CD8-positive, alpha-beta memory T cell (primary cell): ENCODE data around the gene ACAA1. TPM values are rescaled to one million over a fixed set of nuclear protein-coding genes. Genes with fewer than 3 reads are reported as not detected.
A peak's percentile ranks its signal among the peaks of the same experiment; 100 is the strongest.

Source experiments
- CTCF ChIA-PET: fragments of 350-600 bp; sonication (Branson Sonifier 250); formaldehyde crosslinking; loops from one replicate; lab custom pipeline; 2021; ENCODE audit warnings: antibody characterized with exemption; lab: Charles Lee
- POLR2A ChIA-PET: fragments of 350-600 bp; sonication (Branson Sonifier 250); formaldehyde crosslinking; loops from one replicate; lab custom pipeline; 2021; ENCODE audit warnings: antibody characterized with exemption; lab: Charles Lee
- DNase-seq, 5 donors: peaks; one replicate each; pipeline versions ENCODE4 v3.0.0 to v3.0.0-alpha.2; 2020 to 2022; ENCODE audit warnings: mixed read lengths in 1 of 5
- H3K27ac ChIP-seq: one replicate; pipeline ENCODE4 v1.7.0; 2013; ENCODE audit warnings: low read depth, mild to moderate bottlenecking, low read length, moderate library complexity
- H3K27me3 ChIP-seq: 2 replicates; pipeline ENCODE4 v1.7.0; 2013; ENCODE audit warnings: low read length, mild to moderate bottlenecking; ENCODE audit not compliant: insufficient read depth, poor library complexity, severe bottlenecking
- H3K36me3 ChIP-seq: 2 replicates; pipeline ENCODE4 v1.7.0; 2013; ENCODE audit warnings: mild to moderate bottlenecking, low read length, moderate library complexity; ENCODE audit not compliant: insufficient read depth
- H3K4me1 ChIP-seq: 2 replicates; pipeline ENCODE4 v1.7.0; 2013; ENCODE audit warnings: mild to moderate bottlenecking, low read length, moderate library complexity; ENCODE audit not compliant: insufficient read depth
- H3K4me3 ChIP-seq: 2 replicates; pipeline ENCODE4 v1.7.0; 2013; ENCODE audit warnings: mild to moderate bottlenecking, low read length
- H3K9me3 ChIP-seq: 2 replicates; pipeline ENCODE4 v1.7.0; 2013; ENCODE audit warnings: mild to moderate bottlenecking, low read length
- H3K27ac Mint-ChIP-seq, 8 donors: one replicate each; pipeline ENCODE4 v1.8.0; 2020 to 2021; ENCODE audit warnings: mixed read lengths in 8 of 8, mild to moderate bottlenecking in 6 of 8, inconsistent platforms in 3 of 8, moderate library complexity in 3 of 8
- H3K27me3 Mint-ChIP-seq, 2 donors: one replicate each; pipeline ENCODE4 v1.8.0; 2020 to 2021; ENCODE audit warnings: mixed read lengths in 2 of 2, mild to moderate bottlenecking in 1 of 2, moderate library complexity in 1 of 2
- H3K36me3 Mint-ChIP-seq, 3 donors: one replicate each; pipeline ENCODE4 v1.8.0; 2020 to 2021; ENCODE audit warnings: mixed read lengths in 3 of 3, inconsistent platforms in 1 of 3, mild to moderate bottlenecking in 1 of 3
- H3K4me1 Mint-ChIP-seq, 3 donors: one replicate each; pipeline ENCODE4 v1.8.0; 2020 to 2021; ENCODE audit warnings: mixed read lengths in 3 of 3, inconsistent platforms in 1 of 3, mild to moderate bottlenecking in 1 of 3
- H3K4me3 Mint-ChIP-seq, 7 donors: one replicate each; pipeline ENCODE4 v1.8.0; 2020 to 2021; ENCODE audit warnings: mixed read lengths in 7 of 7, mild to moderate bottlenecking in 6 of 7, moderate library complexity in 4 of 7, inconsistent platforms in 2 of 7
- H3K9me3 Mint-ChIP-seq, 5 donors: one replicate each; pipeline ENCODE4 v1.8.0; 2020 to 2022; ENCODE audit warnings: mixed read lengths in 5 of 5, mild to moderate bottlenecking in 3 of 5, moderate library complexity in 2 of 5, inconsistent platforms in 1 of 5
- polyA plus RNA-seq: library from polyadenylated mRNA; unstranded; fragments of 300-500 nt; fragmentation: Illumina TruSeq; gene quantifications from one replicate; pipeline ENCODE4 v1.2.3, GENCODE V29; 2021
- total RNA-seq, 2 experiments: library from RNA; stranded (reverse); gene quantifications; one replicate each; pipeline ENCODE4 v1.2.3, GENCODE V29; 2021

Gene ACAA1
- total and polyA plus RNA-seq, 3 experiments from 2014 or later = 49.0 to 67.4 (median 67.1) TPM

DNA sequence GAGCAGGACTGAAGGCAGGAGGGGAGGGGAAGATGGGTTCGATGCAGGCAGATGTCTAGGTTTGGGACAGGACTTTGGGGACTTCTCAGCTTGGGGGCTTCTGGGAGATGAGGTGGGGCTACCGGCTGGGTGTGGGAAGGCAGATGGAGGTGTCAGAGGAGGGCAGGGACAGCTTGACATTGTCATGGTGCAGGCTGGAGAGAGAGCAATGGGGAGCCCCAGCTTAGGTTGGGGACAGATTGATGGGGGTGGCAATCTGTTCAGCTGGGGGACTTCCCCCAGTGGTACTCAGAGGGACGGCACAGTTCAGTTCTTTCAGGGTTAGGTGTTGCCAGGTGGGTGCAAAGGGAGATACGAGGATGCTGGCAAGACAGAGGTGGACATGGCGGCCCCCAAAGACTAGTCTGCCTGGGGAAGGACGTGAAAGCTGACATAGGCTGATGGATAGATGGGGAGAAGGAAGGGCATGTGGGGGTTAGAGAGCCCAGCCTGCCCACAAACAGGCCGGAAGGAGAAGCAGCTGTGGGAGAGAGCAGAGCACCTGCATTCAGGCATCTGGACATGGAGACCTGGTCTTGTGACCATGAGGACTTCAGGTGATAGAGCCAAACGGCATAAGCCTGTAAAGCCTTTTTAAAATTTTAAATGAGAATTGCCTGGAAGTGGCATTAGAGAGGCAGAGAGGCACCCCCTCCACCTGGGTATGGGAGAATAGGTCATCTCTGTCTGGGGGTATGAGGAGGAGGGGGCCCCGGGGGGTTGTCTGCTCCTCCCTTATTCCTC, 21.1 kb downstream of the ACAA1 start:
- Mint-ChIP-seq H3K36me3 (peaks cover 0 to 18% (median 0%) of the 10 kb centered on the region in 3 donors), H3K4me1 (peaks cover 4 to 11% (median 5%) of the 10 kb centered on the region in 3 donors), H3K27me3 (no peaks in the 10 kb centered on the region), H3K9me3 (no peaks in the 10 kb centered on the region), H3K27ac (peak overlapping the region in 4 of 8 donors; percentile 18 to 69 (median 64)), H3K4me3 (no peak overlapping the region)
- DNase-seq = no peak
- POLR2A ChIA-PET = no interaction called here
- no peaks in the 10 kb centered on the region for H3K36me3 ChIP-seq
- no peaks in the 10 kb centered on the region for H3K4me1 ChIP-seq
- no peak overlapping the region for H3K27ac ChIP-seq
- no peaks in the 10 kb centered on the region for H3K27me3 ChIP-seq
- no peaks in the 10 kb centered on the region for H3K9me3 ChIP-seq
- H3K4me3 ChIP-seq = no peak overlapping the region
- CTCF ChIA-PET = interaction anchor here (0.7 to 5.6 kb wide), 4 partner anchors 21 to 231 kb away, joined by 3 to 31 read pairs (median 17); partner anchors contain the start of genes ACAA1 and XYLB

DNA sequence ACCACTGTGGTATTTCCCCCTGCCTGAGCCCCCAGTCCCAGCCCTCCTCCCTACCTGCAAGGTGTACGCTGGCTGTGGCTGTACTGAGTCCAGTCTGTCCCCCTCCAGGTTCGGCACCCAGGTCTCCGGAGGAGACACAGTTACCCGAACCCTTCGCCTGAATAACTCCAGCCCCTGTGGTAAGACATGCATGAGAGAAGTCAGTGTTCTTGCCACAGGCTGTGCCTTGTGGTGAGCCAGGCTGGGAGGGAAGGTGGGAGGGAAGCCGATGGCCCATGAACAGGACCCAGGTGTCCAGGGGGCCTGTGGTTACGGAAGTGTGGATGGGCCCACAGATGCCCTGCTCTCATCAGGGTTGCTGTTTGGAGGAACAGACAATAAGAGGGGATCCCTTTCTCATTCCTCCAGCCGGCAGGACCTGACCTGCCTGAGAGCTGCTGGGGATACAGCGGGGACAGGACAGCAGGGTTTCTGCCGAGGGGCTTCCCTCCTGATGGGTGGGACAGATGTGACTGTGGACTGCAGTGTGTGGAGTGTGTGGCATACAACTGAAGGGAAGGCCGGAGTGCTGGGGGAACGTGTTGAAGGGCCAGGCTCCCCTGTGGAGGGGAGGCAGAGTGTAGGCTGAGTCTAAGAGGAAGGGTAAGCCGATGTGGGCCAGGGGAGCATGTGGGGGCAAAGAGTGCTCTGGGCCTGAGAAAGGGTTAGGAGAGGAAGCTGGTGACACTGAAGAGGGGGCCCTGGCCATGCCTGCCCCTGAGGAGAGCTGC, 21.9 kb downstream of the ACAA1 start:
- H3K27ac Mint-ChIP-seq = peak overlapping the region in 2 of 8 donors; percentile 66 to 69
- POLR2A ChIA-PET = no interaction called here
- CTCF ChIA-PET = no interaction called here
- DNase-seq = no peak
- H3K4me3 Mint-ChIP-seq = no peak overlapping the region
- H3K4me1 Mint-ChIP-seq = peaks cover 4 to 11% (median 5%) of the 10 kb centered on the region in 3 donors
- Histone ChIP-seq H3K4me1 (no peaks in the 10 kb centered on the region), H3K36me3 (no peaks in the 10 kb centered on the region), H3K4me3 (no peak overlapping the region), H3K27ac (no peak overlapping the region), H3K9me3 (no peaks in the 10 kb centered on the region), H3K27me3 (no peaks in the 10 kb centered on the region)
- H3K36me3 Mint-ChIP-seq = peaks cover 0 to 11% (median 0%) of the 10 kb centered on the region in 3 donors
- H3K27me3 Mint-ChIP-seq = no peaks in the 10 kb centered on the region
- no peaks in the 10 kb centered on the region for H3K9me3 Mint-ChIP-seq

DNA sequence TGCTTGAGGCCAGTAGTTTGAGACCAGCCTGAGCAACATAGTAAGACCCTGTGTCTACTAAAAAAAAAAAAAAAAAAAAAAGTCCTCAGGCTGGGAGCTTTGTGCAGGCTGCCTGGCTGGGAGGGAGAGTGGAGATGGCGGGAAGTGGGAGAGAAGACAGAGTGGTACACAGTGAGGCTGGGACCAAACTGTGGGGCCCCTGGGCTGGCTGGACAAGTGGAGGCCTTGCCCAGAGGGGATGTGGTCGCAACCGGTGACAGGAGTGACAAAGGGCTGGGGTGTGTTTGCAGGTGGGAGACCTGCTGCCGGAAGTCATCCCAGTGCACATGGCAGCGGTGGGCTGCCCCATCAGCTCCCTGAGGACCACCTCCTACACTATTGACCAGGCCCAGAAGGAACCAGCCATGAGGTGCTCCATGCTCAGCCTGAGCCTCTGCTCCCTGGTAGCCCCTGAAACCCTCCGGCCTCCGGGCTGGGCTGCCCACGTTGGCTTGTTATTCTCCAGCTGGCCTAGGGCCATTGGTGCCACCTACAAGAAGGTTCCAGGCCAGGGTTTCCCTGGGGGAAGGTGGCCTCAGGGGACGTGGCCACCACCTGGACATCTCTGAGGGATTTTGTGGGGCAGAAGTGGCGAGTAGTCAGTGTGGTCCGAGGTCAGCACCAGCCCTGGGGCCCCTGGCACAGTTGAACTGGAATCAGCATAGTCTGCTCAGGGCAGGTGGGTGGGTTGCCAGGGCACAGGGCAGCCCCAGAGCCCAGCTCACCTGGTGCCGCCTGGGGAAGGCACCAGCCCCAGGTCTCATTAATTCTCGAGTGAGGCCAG, 22.7 kb downstream of the ACAA1 start:
- no peaks in the 10 kb centered on the region for H3K27me3 ChIP-seq
- no peak overlapping the region for H3K27ac ChIP-seq
- ChIA-PET CTCF (no interaction called here), POLR2A (no interaction called here)
- peak overlapping the region in 1 of 8 donors; percentile 79 for H3K27ac Mint-ChIP-seq
- H3K4me3 ChIP-seq = no peak overlapping the region
- H3K27me3 Mint-ChIP-seq = no peaks in the 10 kb centered on the region
- no peaks in the 10 kb centered on the region for H3K36me3 ChIP-seq
- no peak for DNase-seq
- no peaks in the 10 kb centered on the region for H3K9me3 ChIP-seq
- H3K4me1 Mint-ChIP-seq = peaks cover 4 to 9% (median 5%) of the 10 kb centered on the region in 3 donors
- peak overlapping the region in 1 of 7 donors; percentile 30 for H3K4me3 Mint-ChIP-seq
- no peaks in the 10 kb centered on the region for H3K4me1 ChIP-seq
- H3K36me3 Mint-ChIP-seq = peaks cover 0 to 7% (median 0%) of the 10 kb centered on the region in 3 donors
- H3K9me3 Mint-ChIP-seq = no peaks in the 10 kb centered on the region

GRCh38 chr3:38112378-38112761, 24.6 kb downstream of the ACAA1 start:
- H3K4me1 Mint-ChIP-seq = no peaks in the 10 kb centered on the region
- POLR2A ChIA-PET = no interaction called here

GRCh38 chr3:38111696-38112377, 25.1 kb downstream of the ACAA1 start:
- Histone ChIP-seq H3K27me3 (no peaks in the 10 kb centered on the region), H3K27ac (no peak overlapping the region), H3K36me3 (no peaks in the 10 kb centered on the region), H3K4me1 (no peaks in the 10 kb centered on the region), H3K4me3 (no peak overlapping the region), H3K9me3 (no peaks in the 10 kb centered on the region)
- Mint-ChIP-seq H3K27me3 (no peaks in the 10 kb centered on the region), H3K36me3 (peaks cover 0 to 4% (median 0%) of the 10 kb centered on the region in 3 donors), H3K4me3 (no peak overlapping the region), H3K27ac (no peak overlapping the region), H3K9me3 (no peaks in the 10 kb centered on the region), H3K4me1 (no peaks in the 10 kb centered on the region)
- DNase-seq = no peak
- CTCF ChIA-PET = interaction anchor here (1.2 to 1.6 kb wide), 2 partner anchors 17 to 235 kb away, joined by 3 to 4 read pairs; partner anchors contain the start of gene XYLB
- POLR2A ChIA-PET = no interaction called here

More at GRCh38 chr3:38112378-38112761, 24.6 kb downstream of the ACAA1 start:
- no peaks in the 10 kb centered on the region for H3K27me3 Mint-ChIP-seq
- no peak for DNase-seq
- no peak overlapping the region for H3K27ac Mint-ChIP-seq
- H3K4me3 Mint-ChIP-seq = no peak overlapping the region
- peaks cover 0 to 3% (median 0%) of the 10 kb centered on the region in 3 donors for H3K36me3 Mint-ChIP-seq
- no peak overlapping the region for H3K27ac ChIP-seq
- no peaks in the 10 kb centered on the region for H3K27me3 ChIP-seq
- H3K4me3 ChIP-seq = no peak overlapping the region
- CTCF ChIA-PET = interaction anchor here (1.2 to 1.6 kb wide), 2 partner anchors 17 to 234 kb away, joined by 3 to 4 read pairs; partner anchors contain the start of gene XYLB
- H3K4me1 ChIP-seq = no peaks in the 10 kb centered on the region
- no peaks in the 10 kb centered on the region for H3K9me3 ChIP-seq
- H3K9me3 Mint-ChIP-seq = no peaks in the 10 kb centered on the region
- H3K36me3 ChIP-seq = no peaks in the 10 kb centered on the region

- H3K36me3 Mint-ChIP-seq = peaks cover 0 to 6% (median 0%) of the 10 kb centered on the region in 3 donors
- POLR2A ChIA-PET = interaction anchor here (0.5 kb wide), 1 partner anchor 201 kb away, joined by 3 read pairs; no protein-coding TSS in a partner anchor
- H3K4me3 Mint-ChIP-seq = no peak overlapping the region
Observed at GRCh38 chr3:38111201-38111600, 25.7 kb downstream of the ACAA1 start.

More at GRCh38 chr3:38111201-38111600, 25.7 kb downstream of the ACAA1 start:
- H3K9me3 ChIP-seq = no peaks in the 10 kb centered on the region
- H3K36me3 ChIP-seq = no peaks in the 10 kb centered on the region
- no peaks in the 10 kb centered on the region for H3K4me1 Mint-ChIP-seq
- no peaks in the 10 kb centered on the region for H3K27me3 Mint-ChIP-seq
- no peak overlapping the region for H3K27ac ChIP-seq
- H3K4me3 ChIP-seq = no peak overlapping the region
- no peaks in the 10 kb centered on the region for H3K9me3 Mint-ChIP-seq
- H3K27ac Mint-ChIP-seq = peak overlapping the region in 1 of 8 donors; percentile 7
- no peaks in the 10 kb centered on the region for H3K27me3 ChIP-seq
- DNase-seq = no peak
- CTCF ChIA-PET = interaction anchor here (1.2 kb wide), 1 partner anchor 235 kb away, joined by 4 read pairs; the partner anchor contains the start of gene XYLB
- no peaks in the 10 kb centered on the region for H3K4me1 ChIP-seq
